ENCODE results near the gene INPP5K.

INPP5K gene

DNA sequence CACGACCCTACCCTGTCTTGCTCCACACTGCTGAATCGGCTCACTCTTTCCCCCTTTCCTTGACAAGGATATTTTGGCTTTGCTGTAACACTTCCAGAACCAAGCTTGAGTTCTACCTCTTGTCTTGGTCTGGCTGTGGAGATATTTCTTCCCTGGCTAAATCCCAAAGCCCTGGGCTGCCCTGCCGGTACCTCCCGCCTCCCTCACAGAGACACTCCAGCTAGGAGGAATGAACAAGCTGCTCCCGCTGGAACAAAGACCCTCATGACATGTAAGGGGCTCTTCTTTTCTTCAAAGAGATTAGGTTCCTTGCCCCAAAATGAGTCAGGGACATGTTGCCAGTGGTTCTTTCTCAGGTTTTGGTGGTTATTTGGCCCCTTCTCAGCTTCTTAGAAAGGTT, 10.8 kb downstream of the INPP5K start:
- DNase-seq (ENCODE audit: low read depth): no peak

DNA sequence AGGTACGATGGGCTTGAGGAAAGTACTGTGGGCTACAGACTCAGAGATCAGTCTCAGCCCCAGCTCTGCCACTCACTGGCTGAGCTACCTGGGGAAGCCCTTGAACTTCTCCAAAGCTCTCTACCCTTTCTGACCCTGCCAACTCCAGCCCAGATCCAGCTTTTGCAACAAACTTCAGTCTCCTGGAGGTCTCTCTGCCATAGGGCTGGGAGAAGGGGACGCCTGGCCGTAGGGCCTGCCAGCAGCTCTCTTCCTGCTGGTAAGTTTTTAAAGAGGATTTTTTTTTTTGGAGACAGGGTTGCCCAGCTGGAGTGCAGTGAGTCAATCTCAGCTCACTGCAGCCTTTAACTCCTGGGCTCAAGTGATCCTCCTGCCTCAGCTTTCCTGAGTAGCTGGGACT, 11.5 kb downstream of the INPP5K start:
- no peak for DNase-seq (ENCODE audit: low read depth)

DNA sequence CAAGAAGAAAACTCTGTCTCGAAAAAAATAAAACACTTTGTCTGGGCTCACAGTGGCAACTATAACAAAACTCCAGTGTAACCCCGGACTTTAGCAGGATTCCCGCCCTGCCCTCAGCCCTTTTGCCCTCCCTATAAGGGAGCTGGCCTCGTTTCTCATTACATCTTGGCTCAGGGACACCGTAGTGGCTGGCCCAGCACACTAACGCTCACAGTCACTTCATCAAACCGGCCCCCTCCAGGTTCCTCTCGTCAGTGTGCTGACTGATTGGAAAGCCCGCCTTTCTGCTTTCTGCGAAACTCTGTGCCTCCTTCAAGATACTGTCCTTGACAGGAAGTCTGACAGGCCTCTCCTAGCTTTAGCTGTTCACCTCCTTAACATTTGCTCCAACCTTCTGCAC, 12.7 kb downstream of the INPP5K start:
- DNase-seq (ENCODE audit: low read depth): no peak

DNA sequence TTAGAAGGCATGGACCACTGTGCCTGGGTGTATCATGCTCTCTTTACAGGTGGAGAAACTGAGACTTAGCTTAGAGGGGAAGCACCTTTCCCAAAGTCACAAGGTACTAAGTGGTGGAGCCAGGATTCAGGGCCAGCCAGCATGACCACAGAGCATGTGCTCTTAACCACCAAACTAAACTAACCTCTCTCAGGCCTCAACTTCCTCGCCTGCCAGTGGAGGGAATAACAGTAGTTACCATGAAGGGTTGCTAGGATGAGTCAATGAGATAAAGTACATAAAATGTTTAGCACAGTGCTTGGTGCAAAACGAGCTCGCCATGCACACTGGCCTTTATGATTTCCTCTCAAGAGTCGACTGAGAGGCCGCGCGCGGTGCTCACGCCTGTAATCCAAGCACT, 17.5 kb downstream of the INPP5K start:
- peak; percentile 70 for DNase-seq (ENCODE audit: low read depth)

DNA sequence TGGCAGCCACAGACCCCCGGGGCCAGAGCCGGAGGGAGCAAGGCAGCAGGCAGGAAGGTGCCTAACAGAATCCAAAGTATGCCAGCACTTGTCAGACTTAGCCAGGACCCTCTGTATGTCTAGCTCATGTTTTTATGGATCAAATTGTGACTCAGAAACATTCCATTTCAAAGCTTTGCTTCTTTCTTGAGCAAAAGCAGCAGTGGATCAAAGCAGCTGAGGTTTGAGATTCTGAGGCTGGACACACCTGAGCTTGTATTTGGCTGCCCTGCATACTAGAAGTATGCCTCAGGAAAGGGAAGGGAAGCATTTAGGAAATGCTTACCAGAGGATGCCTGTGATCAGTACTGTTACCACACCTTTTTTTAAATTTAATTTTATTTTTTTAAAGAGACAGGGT, 18.2 kb downstream of the INPP5K start:
- peak; percentile 17 for DNase-seq (ENCODE audit: low read depth)

DNA sequence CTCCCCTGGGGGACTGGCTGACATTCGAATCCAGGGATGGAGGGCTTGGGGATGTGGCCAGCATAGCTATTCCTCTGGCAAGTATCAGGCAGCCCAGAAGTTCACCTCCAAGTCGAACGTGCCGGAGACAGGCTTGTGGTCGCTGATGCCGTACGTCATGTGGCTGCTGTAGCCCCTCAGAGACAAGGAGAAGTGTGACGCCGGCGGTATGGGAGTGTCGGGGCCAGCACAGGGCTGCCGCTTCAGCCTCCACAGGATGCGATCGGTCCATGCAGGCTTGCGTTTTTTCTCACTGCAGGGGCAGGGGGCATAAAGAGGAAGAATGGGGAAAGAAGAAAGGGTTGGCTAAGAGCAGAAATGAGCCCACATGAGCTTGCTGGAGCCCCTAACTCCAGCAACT, 18.6 kb downstream of the INPP5K start:
- DNase-seq (ENCODE audit: low read depth): no peak

DNA sequence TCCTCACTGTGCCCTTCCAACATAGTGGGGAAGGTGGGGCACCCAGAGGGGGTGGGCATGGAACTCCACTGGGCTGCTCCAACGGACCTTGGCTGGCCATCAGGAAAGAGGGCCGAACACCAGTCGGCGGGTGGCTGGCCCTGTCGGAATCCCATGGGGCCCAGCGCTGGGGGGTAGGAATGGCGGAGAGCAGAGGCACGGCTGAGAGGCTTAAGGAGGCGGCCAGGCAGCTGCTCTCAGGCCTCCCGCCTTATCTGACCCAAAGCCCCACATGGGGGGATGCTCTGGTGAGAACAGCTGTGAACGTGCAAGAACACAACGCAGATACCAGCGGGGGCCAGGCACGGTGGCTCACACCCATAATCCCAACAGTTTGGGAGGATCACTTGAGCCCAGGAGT, 19.5 kb downstream of the INPP5K start:
- DNase-seq (ENCODE audit: low read depth): no peak

DNA sequence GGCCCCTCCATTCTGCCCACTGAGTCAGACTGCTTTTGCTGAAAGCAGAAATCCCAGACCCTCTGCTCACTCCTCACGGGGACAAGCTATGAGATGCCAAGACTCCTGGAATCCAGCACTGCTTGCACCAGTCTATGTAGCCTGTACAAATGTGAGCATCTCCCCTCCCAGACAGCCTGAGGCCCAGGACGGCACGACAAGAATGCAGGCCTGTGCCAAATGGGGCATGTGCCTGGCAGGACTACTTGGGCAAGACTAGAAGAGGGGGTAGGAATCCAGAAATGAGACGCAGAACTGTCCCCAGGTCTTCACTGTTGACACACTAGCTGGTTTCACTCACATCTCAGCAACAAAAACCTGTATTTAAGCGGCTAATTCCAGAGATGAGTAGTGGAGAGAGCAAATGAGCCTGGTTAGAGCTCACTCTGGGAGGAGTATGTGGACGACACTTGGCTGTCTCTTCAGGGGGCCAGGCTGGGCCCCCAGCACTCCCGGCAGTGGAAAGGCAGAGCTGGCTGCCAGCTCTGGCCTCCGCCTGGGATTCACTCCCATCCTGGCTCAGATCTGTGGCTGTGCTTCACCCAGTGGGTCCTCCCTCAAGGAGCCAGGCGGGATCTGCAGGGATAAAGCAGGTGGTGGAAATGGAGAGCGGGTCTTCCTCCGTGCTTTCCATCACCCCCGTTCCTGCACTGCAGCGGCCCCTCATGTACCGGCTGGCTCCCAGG, 21.0 kb downstream of the INPP5K start:
- DNase-seq (ENCODE audit: low read depth): peak; percentile 72

DNA sequence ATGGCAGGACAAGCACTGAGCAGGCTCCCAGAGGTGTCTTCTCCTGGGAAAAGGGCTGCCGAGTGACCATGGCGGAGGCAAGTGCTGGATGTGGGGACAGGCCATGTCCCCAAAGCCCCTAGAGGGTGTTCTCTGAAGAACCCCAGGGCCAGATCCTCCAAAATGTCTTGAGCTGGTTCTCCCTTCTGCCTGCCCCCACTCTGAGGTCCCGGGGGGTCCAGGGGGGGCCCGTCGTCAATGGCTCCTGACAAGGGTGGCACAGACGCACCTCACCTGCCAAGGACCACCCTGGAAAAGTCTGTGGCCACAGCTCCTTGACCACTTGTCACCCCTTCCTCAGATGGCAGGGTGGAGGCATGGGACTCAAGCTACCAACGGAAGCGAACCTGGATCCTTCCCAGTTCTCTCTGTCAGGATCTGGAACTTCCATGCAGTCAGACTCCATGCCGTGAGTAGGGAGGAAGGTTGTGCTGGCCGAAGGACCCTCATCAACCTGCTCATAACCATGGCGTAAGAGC, 21.6 kb downstream of the INPP5K start:
- no peak for DNase-seq (ENCODE audit: low read depth)

DNA sequence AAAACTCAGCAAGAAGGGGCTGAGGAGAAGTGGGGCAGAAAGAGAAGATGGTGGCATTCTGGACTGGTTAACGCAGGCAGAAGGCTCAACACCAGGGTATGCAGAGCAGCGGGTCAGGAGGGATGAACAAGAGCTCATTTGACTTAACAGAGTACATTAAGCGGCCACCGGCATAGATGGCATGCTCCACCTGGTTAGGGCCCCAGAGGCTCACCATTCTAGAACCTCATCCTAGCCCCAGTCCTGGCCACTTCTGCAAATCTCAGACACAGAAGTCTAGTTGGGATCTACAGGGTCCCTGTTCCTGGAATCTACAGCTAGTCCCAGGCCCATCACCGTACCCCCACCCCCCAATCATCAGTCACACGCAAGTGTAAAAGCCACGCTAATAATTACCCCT, 22.2 kb downstream of the INPP5K start:
- DNase-seq (ENCODE audit: low read depth): no peak

DNA sequence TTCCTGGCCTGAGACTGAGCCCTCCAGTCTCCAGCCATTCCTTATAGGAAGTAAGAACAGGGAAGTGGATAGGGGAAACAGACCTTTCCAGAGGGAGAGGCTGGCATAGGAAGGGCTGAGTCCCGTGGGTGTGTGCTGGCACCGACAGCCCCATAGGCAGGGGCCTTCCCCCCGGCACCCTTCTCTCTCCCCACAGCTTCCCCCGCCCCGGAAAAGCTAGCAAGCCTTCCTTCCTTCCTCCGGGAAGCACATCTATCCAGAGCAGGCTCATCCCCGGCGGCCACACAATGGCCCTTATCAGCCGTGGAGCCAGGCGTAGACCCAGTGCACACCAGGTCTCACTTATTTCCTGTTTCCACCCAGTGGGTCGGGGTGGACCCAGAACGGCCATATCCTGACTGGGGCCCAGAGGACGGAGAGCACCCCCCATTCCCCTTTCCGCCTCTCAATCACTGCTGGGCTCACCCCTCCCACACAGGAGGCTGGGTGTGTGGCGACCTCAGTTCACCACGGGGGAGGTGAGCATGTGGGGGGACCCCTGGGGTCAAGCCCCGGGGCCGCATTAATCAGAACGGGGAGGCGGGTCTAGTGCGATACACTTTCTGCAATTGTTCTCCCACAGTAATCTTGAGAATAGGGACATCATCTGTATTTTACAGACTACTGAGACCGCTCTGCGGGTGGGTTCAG, 23.0 kb downstream of the INPP5K start:
- DNase-seq (ENCODE audit: low read depth): no peak

DNA sequence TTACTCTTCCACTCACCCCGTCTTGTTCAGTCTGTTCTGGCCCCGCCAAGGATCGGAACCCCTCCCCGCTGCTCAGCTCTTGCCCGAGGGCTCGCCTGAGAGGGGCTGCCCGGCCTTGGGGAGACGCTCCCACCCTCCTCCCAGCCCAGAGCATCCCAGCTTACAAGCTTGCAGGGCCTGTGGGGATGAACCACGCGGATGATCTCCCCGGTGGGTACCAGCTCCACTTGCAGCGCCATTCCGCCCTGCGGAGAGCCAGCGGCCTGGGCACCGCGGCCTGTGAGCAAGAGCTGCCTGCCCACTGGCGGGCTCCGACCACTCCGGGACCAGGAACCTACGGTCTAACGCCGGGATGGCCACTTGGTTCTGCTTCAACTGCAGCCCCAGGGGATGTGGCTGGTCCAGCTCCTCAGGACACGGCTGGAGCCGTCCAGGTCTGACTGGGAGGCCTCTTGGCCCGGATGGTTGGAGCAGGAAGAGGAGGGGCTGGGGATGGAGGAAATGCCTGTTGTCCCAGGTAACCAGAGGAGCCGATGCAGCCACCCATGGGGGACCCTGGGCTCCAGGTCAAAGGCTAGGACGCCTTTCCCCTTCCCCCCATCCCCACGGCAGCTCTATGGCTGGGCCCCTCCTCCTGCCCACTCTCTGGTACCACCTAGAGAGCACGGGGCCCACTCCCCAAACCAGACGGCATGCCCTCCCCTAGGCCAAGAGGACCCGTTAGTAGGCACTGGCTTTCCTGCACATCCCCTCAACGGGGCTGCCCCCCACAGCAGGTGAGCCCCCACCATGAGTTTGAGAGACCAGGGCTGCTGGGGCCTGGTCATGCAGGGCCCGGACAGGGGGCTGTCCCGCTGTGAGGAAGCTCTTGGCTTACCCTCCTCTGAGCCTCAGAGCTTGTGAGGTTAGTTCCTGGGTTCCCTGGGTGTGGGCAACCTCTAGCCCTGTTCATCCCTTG, 23.9 kb downstream of the INPP5K start, which contains the start of gene MYO1C:
MYO1C (minus strand) TSS at position 438 of the 958 bp plus-strand sequence; CDS start at position 239, 199 bp downstream.
- no peak for DNase-seq (ENCODE audit: low read depth)

DNA sequence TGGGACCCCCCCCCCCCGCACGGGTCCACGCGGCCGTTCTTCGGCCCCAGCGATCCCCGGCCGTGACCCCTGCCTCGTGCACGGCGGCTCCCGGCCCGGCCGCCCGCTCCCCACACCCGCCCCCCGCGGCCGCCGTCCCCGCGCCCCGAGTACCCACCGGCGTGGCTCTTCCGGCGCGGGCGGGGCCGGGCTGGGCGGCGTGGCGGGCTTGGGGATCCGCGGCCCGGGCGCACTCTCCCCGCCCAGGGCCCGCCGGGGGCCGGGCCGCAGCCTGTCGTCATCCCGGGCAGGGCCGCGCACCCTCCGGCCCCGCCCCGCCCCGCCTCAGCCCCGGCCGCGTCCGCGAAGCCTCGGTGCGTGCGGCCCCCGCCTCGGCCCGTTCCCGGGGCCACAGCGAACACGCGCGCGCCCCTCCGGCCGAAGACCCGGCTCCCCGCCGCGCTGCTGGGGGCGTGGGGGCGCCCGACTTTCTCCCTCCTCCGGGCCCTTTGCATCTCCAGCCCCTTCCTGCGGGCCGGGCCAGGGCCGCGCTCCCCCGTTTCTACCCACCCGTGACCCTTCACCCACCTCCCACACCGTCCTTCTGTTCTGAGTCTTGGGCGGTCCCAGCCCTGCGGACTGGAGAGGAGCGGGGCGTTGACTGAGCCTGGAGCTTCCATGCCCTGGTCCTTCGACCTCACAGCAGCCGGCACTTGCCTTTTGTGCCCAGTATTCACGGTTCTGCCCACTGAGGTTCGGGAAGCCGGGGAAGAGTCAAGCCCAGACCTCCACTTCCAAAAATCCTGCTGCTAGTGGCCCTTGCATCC, 24.8 kb downstream of the INPP5K start:
- peak; percentile 75 for DNase-seq (ENCODE audit: low read depth)

DNA sequence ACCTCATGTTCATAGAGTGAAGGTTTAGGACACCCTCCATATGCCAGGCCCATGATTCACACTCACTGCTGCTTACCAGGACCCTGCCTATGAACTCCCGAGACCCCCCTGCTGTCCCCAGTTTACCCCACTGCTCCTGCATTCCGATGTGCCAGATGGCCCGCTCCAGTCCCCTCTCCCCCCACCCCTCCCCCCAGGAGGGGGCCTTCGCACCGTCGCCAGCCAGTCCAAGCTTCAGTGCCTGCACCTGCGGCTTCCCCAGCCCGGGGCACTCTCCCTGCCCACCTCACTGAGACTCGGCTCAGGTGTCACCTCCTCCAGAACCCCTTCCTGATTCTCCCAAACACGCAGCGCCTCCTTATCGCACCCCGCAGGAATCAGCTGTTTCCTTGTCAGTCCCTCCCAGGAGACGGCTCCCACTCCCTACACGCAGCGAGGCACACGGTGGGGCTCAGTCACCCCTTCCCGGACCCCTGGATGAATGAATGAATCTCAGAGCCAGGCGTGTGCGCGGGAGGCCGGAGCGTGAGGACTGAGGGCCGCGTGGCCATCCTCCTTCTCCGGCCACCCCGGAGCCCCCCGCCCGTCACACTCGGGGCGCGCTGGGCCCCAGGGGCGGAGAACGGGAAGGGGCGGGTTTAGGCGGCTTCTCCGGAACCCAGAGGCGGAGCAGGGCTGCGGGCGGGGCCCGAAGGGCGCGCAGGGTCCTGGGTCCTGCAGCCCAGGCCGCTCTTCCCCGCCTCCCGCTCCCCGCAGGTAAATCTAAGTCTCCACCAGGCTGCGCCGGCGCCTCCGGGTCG, 25.6 kb downstream of the INPP5K start:
- peak; percentile 67 for DNase-seq (ENCODE audit: low read depth)

DNA sequence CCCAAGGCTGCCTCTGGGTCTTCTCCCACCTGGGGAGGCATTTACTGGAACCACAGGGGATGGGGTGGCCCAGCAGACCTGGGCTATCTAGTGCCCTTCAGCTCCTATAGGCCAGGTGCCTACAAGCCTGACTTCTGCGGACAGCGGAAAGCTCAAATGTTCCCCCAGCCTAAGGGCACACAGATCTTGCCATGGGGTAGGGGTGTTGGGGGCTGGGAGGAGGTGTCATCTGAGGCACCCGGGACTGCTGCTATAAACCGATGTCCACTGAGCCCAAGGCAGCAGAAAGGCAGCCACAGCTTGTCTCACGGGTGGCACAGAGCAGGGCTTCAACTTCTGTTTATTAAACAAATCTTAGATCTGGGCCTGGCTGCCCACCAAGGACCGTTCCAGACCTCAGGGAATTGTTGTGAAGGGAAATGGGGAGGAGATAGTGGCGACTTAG, 27.6 kb downstream of the INPP5K start:
- no peak for DNase-seq (ENCODE audit: low read depth)

DNA sequence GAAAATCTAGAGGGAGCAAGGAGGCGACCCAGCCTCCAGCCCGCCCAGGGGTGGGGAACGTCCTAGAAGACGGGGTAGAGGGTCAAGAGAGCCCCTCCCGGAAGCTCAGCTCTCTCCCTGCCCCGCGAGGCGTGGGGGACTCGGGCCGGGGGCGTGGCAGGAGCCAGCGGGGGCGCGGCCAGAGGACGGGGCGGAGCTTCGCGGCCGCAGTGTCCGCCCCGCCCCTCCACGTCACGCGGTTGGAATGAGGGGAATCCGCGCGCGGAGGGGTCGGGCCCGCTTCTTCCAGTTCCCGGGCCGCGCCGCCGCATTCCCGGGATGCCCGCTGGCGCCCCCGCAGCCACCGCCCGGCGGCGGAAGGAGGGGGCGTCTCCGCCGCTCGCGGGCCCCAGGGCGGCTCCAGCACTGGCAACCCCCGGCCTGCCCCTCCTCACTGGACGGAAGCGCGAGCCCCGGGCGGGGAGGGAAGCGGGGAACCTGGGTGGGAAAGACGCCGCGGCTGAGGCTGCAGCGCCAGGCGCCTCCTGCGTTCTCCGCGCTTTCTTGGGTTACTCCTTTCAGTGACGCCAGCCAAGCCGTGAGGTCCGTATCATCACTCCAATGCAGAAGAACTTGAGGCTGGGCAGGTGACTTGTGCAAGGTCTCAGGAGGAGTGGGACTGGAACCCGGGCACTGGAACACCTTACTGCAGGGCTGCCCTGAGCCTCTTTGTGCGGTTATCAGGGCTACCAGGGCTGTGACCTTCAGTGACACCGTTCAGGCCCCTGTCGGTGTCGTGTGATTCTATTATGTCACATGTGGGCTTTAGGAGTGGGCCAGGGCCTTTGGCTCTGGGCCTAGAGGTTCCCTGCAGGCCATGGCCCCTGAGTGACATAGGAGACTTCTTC, 28.2 kb downstream of the INPP5K start:
- peak; percentile 93 for DNase-seq (ENCODE audit: low read depth)

DNA sequence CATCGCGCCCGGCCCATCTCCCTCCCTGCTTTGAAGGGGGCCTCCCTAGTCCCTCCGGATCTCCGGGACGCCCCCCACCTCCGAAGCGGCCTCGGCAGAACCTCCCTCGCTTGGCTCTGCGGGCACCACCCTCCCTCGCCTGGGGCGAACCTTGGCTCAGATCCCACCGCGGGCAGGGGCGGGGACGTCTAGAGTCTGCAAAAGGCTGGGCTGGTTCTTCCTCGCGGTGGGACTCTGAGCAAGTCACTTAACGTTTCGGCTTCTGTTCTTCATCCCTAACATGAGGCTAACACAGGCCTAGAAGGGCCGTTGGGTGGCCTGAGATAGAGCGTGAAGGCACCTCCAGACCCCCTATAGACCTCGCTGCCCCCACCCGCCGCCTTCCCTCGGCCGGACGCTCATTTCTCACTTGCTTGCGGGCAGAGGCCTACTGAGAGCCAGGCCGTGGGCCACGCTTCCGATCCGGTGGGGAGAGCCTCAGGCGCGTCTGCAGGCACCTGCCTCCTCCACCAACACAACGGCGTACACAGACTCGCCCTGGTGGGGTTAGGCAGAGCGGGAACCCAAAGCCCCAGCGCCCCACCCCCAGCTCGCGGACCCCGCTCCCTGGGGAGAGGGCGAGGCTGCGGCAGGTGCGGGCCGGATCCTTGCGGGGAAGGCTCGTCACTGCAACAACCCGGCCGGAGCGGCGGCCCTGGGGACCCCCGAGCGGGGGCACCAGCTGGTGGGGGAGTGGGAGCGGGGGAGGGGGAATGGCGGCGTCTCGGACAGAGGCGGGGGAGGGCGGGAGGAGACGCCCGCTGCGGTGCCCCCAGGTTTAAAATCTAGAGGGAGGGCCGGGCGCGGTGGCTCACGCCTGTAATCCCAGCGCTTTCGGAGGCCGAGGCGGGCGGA, 29.4 kb downstream of the INPP5K start:
- DNase-seq (ENCODE audit: low read depth): peak; percentile 81
